22Rv1 (cell line): ENCODE measurements around the gene UGT1A4.

Experiments used
- ZFX ChIP-seq: fragments of 450-650 bp; IDR thresholded peaks from 2 replicates; pipeline ENCODE4 v1.6.1; 2017; ENCODE audit warnings: antibody characterized with exemption, borderline replicate concordance
- TF ChIP-seq, protein P1 (sequence below): fragments of 450-650 bp; IDR thresholded peaks from 2 replicates; pipeline ENCODE4 v1.5.1; 2017; ENCODE audit warnings: mild to moderate bottlenecking

DNA sequence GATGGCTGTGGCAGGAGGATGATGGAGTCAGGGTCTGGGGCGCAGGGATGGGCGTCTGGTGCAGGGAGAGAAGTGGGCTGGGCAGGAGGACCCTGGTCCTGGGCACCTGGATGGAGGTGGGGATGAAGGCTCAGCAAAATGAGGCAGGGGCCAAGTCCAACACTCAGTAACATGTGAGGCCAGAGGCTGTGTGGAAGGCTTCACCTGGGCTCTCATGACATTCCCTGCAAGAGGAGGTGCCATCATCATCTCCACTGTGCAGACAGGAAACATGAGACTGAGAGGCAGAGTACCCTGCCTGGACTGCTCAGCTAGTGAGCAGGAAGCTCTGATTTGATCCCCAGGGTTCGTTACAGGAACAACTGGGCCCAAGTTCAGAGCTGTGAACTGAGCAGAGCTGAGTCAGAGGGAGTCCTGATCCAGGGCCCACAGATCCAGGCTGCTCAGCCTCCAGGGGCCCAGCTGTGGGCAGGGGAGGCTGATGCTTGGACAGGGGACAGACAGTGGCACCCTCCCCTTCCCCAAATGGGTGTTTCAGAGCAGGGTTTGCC is 98.9 kb downstream of the UGT1A4 start:
- TF ChIP-seq, protein P1, sequence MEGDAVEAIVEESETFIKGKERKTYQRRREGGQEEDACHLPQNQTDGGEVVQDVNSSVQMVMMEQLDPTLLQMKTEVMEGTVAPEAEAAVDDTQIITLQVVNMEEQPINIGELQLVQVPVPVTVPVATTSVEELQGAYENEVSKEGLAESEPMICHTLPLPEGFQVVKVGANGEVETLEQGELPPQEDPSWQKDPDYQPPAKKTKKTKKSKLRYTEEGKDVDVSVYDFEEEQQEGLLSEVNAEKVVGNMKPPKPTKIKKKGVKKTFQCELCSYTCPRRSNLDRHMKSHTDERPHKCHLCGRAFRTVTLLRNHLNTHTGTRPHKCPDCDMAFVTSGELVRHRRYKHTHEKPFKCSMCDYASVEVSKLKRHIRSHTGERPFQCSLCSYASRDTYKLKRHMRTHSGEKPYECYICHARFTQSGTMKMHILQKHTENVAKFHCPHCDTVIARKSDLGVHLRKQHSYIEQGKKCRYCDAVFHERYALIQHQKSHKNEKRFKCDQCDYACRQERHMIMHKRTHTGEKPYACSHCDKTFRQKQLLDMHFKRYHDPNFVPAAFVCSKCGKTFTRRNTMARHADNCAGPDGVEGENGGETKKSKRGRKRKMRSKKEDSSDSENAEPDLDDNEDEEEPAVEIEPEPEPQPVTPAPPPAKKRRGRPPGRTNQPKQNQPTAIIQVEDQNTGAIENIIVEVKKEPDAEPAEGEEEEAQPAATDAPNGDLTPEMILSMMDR: no peak
- TF ChIP-seq ZFX: no peak
